Activated naive CD8-positive, alpha-beta T cell treated with anti-CD3 and anti-CD28 coated beads for 36 hours (primary cell): Measurements from ENCODE around the gene LTB4R. TPM values are rescaled to one million over a fixed set of nuclear protein-coding genes. Genes with fewer than 3 reads are reported as not detected.

ENCODE experiments used
- DNase-seq: peaks from one replicate; pipeline ENCODE4 v3.0.0; 2021
- H3K27ac Mint-ChIP-seq: one replicate; pipeline ENCODE4 v1.8.0; 2022; ENCODE audit warnings: mild to moderate bottlenecking, moderate library complexity, mixed read lengths
- H3K27me3 Mint-ChIP-seq: one replicate; pipeline ENCODE4 v1.8.0; 2022; ENCODE audit warnings: mild to moderate bottlenecking, mixed read lengths
- H3K36me3 Mint-ChIP-seq: one replicate; pipeline ENCODE4 v1.8.0; 2021; ENCODE audit warnings: mild to moderate bottlenecking, mixed read lengths
- H3K4me1 Mint-ChIP-seq: one replicate; pipeline ENCODE4 v1.8.0; 2021; ENCODE audit warnings: mixed read lengths
- H3K4me3 Mint-ChIP-seq: one replicate; pipeline ENCODE4 v1.8.0; 2022; ENCODE audit warnings: mild to moderate bottlenecking, moderate library complexity, mixed read lengths
- H3K9me3 Mint-ChIP-seq: one replicate; pipeline ENCODE4 v1.8.0; 2022; ENCODE audit warnings: mixed read lengths
- total RNA-seq, 2 experiments: library from RNA; stranded (reverse); gene quantifications; one replicate each; pipeline ENCODE4 v1.2.3, GENCODE V29; 2021

Gene LTB4R
- total RNA-seq, 2 experiments from 2014 or later, result 9.3 to 10.3 TPM

DNA sequence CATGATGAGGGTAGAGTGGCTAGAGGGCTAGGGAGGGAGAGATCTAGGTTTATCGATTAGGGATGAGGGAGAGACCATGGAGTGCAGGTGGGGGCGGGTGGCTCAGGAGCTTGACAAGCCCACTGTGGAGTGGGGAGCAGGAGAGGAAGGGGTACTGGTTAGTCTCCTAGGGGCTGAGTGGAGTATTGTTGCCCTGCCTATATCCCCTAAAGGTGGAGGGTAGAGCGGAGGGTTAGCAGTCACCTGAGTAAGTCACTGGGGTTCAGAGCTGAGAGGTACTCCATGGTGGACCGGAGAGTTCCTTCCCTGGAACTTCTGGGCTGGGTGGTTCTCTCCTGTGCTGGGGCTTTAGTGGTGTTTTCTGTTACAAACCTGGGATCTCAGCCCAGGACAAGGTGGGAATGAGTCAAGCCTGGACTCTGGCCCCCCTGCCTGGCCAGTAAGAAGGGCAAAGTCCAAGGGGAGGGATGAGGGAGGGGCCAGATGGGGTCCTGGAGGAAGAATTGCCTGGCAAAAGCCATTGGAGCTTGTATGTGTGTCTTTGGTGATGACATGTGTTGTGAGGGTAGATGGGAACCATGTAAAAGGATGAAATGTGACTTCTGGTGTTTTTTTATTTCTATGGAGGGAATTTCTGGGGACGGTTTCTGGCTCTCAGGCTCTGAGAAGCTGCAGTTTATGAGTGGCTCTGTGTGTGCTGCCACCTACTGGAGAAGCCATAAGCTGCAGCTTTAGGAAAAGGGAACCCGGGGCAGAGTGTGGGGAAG, 3.5 kb upstream of the LTB4R start, which contains the start of gene CIDEB:
Gene CIDEB, minus strand, starts transcription at position 403 of the 767 bp plus-strand sequence. Its CDS starts 119 bp downstream, at position 284.
- peak; percentile 46 for DNase-seq
- peaks cover 37% of the 10 kb centered on the region for H3K36me3 Mint-ChIP-seq
- no peaks in the 10 kb centered on the region for H3K9me3 Mint-ChIP-seq
- H3K27me3 Mint-ChIP-seq, result no peaks in the 10 kb centered on the region
- H3K4me3 Mint-ChIP-seq, result no peak within 1 kb of the TSS
- peaks cover 38% of the 10 kb centered on the region for H3K4me1 Mint-ChIP-seq
- peak within 1 kb of the TSS; percentile 47 for H3K27ac Mint-ChIP-seq

DNA sequence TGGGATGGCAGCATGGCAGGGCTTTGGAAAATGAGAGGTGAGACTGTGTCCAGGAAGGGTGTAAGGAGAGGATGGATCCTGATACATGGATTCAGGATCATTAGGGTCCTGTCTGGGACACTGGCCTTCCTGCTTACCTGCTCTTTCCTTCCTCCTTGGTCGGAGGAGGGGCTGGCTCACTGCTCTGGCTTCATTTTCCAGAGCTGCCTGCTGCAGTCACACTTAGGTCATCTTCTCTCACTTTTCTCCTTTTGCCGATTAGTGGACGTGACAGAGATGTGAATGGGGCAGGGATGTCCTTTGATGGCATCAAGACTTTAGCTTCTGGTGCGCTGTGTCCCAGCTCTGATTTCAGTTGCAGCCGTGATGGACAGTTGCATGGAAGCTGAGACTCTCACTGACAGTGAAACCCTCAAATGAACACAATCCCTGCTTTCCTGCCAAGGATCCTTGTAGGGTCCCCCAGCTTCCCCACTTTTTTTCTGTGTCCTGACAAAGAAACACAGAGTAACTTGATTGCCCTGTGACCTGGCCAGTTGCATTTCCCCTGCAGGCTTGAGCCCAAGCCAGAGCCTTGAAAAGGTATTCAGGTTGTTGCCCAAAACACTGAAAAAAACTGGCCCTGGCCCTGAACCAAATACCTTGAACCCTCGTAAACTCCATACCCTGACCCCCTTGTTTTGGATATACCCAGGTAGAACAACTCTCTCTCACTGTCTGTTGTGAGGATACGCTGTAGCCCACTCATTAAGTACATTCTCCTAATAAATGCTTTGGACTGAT, 2.8 kb upstream of the LTB4R start:
- Mint-ChIP-seq H3K9me3 (no peaks in the 10 kb centered on the region), H3K27ac (no peak overlapping the region), H3K36me3 (peaks cover 37% of the 10 kb centered on the region)

DNA sequence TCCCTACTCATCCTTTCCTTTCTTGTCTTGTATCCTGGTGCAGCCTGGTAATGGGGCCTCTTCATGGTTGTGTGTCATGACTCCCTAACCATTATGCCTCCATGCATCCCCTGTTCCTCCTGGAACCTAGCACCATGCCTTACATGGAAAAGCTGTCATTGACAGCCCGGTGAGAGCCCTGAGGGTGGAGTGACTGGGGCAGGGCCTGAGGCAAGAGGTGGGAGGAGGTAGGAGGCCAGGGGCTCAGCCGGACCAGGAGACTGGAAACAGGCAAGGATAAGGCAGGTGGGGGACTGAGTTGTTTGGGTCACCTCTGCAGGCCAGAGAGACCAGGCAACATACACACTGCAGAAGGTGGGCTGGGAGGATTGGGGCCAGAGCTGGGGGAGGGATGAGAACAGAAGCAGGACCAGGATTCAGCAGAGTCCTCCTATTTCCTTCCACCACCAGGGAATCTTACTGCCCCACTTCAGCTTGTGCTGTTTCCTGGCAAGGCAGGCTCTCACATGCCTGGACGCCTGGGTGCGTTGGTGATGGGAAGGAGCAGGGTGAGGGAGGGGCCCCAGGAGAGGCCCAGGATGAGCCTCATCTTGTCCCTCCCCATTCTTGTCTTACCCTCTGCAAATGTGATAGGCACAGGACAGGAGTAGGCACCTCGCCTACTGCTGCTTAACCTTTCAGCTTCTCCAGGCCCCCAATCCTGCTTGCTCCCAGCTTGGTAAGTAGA, 1.6 kb upstream of the LTB4R start, which contains the start of gene LTB4R2:
Gene LTB4R2, plus strand, starts transcription at position 603 of the 727 bp plus-strand sequence. CDS start 525 bp downstream, outside the sequence.
- no peak for DNase-seq
- Mint-ChIP-seq H3K4me3 (peak within 1 kb of the TSS; percentile 73), H3K9me3 (no peaks in the 10 kb centered on the region), H3K27ac (peak within 1 kb of the TSS; percentile 73), H3K27me3 (no peaks in the 10 kb centered on the region), H3K36me3 (peaks cover 42% of the 10 kb centered on the region), H3K4me1 (peaks cover 57% of the 10 kb centered on the region)

More for the DNA sequence above, 2.8 kb upstream of the LTB4R start:
- H3K4me1 Mint-ChIP-seq, result peaks cover 45% of the 10 kb centered on the region
- no peak overlapping the region for H3K4me3 Mint-ChIP-seq
- no peak for DNase-seq
- no peaks in the 10 kb centered on the region for H3K27me3 Mint-ChIP-seq

DNA sequence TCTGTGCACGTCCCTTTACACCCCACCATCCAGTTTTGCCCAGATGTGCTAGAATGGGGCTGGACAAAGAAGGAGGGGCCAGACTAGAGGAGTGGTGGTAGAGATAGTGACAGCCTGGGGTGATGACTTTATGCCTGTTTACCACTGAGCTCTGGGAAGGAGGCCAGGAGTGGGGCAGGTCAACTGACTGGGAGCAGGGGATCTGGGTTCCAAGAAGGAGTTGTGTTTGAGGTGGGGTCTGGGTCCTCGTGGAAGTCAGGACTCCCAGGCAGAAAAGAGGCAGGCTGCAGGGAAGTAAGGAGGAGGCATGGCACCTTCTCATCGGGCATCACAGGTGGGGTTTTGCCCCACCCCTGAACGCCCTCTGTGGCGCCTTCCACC, 1.0 kb upstream of the LTB4R start:
- DNase-seq, result no peak
- peaks cover 59% of the 10 kb centered on the region for H3K4me1 Mint-ChIP-seq
- peaks cover 42% of the 10 kb centered on the region for H3K36me3 Mint-ChIP-seq
- peak overlapping the region; percentile 73 for H3K4me3 Mint-ChIP-seq
- H3K27me3 Mint-ChIP-seq, result no peaks in the 10 kb centered on the region
- peak overlapping the region; percentile 73 for H3K27ac Mint-ChIP-seq
- H3K9me3 Mint-ChIP-seq, result no peaks in the 10 kb centered on the region

DNA sequence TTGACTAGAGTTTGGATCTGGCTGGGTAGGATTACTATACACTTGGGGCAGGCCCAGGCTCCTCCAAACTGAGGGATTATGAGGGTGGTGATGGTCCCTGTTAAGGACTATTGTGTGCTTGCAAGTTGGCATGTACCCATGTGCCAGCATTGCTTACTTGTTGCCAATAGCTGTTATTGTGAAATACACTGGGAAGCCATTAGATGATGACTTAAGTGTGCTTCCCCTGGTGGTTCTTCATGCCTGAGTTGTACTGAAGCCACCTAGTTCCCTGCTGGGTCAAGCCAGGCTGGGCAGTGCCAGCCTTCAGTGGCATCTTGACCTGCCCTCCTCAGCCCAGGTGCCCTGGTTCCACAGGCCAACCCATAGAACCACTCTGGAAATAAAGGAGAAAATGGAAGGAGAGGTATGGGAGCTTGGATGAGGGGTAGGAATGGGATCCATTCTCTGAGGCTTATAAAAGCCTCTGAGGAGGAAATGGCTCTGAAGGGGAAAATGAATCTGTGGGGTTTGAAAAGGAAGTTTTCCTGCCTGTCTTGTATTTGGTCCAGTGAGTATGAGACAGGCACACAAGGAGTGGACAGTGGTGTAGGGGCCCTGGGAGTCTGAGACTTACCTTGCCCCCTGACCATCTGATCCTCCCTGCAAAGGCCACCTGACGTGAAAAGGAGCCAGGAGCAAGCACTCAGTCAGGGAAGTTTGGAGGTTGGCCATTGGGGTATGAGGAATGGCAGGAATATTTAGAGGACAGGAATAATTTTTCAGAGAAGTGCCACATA, 724 bp downstream of the LTB4R start:
- no peaks in the 10 kb centered on the region for H3K9me3 Mint-ChIP-seq
- H3K4me1 Mint-ChIP-seq, result peaks cover 62% of the 10 kb centered on the region
- peak overlapping the region; percentile 70 for H3K27ac Mint-ChIP-seq
- DNase-seq, result no peak
- H3K27me3 Mint-ChIP-seq, result no peaks in the 10 kb centered on the region
- peak overlapping the region; percentile 69 for H3K4me3 Mint-ChIP-seq
- H3K36me3 Mint-ChIP-seq, result peaks cover 40% of the 10 kb centered on the region

DNA sequence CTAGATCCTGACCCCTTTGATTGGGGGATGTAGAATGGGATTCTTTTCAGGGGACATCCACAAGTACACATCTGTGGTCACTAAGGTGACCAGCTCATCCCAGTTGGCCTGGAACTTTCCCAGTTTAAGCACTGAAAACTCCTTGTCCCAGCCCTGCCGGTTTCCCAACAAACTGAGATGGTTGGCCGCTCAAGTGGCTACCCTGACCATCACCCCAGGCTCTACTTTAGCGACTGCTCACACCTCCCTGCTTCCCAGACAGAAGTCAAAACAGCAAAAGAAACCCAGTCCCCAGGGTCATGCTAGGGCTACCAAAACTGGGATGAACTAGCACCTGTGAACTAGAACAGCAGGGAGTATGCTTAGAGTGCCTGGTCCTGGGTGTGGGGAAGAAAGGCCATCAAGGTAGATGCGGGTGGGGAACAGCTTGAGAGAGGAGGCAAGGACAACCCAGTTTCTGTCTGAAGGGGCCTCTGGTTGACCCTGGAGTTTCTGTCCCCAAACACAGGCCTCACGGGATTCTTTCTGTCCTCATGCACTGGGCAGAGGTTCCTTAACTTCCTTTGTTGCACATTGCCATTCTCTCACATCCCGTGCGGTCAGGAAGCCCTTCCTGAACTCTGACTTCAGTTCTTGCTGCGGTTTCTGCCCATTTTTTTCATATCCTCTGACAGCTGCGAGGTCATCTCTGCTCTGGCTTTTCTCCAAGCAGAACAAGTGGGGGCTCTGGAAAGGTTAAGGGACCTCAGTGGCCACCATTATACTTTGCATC, 1.6 kb downstream of the LTB4R start:
- Mint-ChIP-seq H3K27me3 (no peaks in the 10 kb centered on the region), H3K4me1 (peaks cover 63% of the 10 kb centered on the region), H3K36me3 (peaks cover 36% of the 10 kb centered on the region), H3K9me3 (no peaks in the 10 kb centered on the region), H3K4me3 (peak overlapping the region; percentile 32), H3K27ac (peak overlapping the region; percentile 1)
- peak; percentile 28 for DNase-seq

DNA sequence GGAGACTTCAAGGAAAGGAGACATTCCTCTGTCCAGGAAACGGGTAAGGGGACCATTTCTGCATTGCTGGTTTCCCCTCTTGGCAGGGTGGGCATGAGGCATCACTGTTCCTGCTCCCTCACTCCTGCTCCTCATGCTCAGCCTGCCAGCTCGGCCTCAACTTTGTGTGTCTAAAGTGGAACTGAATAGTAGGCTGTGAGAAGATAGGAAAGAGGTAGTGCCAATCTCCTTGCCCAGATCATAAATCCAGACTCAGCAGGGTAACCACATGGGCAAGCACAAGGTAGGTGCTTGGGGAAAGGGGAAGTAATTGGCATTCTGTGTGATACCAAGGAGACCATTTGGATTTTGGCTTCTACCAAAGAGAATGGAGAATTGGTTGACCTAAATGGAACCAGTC, 2.6 kb downstream of the LTB4R start:
- H3K27ac Mint-ChIP-seq, result no peak overlapping the region
- no peak overlapping the region for H3K4me3 Mint-ChIP-seq

DNA sequence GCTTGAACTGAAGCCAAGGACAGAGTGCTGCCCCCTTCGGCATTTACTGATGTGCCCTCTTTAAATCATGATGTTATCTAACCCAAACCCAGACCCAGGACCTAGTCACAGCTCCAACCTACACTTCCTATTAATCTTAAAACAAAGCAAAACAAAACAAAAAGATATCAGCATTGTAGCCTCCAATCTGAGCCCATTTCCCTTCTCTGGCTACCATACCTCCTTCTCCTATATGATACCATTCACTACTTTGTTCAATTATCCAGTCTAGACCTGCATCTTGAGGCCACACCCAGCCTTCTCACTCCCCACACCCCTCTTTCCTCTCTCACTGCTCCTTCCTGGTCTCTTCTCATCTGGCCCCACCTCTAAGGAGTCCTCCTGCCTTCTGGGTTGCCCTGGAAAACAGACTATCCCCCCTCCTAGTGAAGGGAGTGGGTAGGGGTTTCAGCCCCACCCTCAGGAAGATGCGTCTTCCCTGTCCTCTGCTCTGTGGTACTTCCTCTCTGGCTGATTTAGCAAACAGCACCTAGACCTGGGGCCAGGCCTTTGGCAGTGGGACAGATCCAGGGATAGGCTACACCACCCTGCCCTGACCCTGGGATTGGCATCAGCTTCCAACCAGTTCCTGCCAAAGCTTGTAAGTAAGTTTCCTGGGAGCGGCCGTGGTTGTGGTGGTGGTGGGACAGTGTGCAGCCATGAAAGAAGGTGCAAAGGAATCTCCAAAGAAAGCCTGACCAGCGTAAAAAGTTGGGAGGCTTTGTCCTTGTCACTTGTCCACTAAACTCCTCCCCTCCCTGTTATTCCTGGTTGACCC, 3.3 kb downstream of the LTB4R start:
- H3K4me1 Mint-ChIP-seq, result peaks cover 51% of the 10 kb centered on the region
- no peak overlapping the region for H3K4me3 Mint-ChIP-seq
- DNase-seq, result no peak
- peaks cover 23% of the 10 kb centered on the region for H3K36me3 Mint-ChIP-seq
- H3K9me3 Mint-ChIP-seq, result no peaks in the 10 kb centered on the region
- H3K27me3 Mint-ChIP-seq, result no peaks in the 10 kb centered on the region
- H3K27ac Mint-ChIP-seq, result no peak overlapping the region

More for the DNA sequence above, 2.6 kb downstream of the LTB4R start:
- Mint-ChIP-seq H3K4me1 (peaks cover 55% of the 10 kb centered on the region), H3K9me3 (no peaks in the 10 kb centered on the region), H3K27me3 (no peaks in the 10 kb centered on the region), H3K36me3 (peaks cover 30% of the 10 kb centered on the region)
- DNase-seq, result no peak

DNA sequence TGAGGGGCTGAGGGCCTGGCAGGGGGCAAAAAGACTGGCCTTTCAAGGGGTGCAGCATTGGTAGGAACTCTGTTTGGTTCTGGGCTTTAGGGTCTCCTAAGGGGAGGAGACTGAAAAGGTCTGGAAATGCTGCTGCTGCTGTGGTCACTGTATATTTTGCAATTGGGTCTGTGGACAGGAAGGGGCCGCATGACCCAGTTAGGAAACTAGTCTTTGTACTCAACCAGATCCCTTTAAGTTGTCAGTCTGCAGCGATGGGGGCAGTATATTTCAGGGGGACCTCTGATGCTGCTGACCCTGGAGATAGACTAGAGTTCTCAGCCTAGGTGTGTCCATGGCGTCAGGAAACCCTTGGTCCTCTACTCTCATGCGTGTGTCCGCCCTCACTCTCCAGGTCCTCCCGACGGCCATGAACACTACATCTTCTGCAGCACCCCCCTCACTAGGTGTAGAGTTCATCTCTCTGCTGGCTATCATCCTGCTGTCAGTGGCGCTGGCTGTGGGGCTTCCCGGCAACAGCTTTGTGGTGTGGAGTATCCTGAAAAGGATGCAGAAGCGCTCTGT, 4.0 kb downstream of the LTB4R start:
- H3K27ac Mint-ChIP-seq, result no peak overlapping the region
- no peak for DNase-seq
- no peaks in the 10 kb centered on the region for H3K27me3 Mint-ChIP-seq

DNA sequence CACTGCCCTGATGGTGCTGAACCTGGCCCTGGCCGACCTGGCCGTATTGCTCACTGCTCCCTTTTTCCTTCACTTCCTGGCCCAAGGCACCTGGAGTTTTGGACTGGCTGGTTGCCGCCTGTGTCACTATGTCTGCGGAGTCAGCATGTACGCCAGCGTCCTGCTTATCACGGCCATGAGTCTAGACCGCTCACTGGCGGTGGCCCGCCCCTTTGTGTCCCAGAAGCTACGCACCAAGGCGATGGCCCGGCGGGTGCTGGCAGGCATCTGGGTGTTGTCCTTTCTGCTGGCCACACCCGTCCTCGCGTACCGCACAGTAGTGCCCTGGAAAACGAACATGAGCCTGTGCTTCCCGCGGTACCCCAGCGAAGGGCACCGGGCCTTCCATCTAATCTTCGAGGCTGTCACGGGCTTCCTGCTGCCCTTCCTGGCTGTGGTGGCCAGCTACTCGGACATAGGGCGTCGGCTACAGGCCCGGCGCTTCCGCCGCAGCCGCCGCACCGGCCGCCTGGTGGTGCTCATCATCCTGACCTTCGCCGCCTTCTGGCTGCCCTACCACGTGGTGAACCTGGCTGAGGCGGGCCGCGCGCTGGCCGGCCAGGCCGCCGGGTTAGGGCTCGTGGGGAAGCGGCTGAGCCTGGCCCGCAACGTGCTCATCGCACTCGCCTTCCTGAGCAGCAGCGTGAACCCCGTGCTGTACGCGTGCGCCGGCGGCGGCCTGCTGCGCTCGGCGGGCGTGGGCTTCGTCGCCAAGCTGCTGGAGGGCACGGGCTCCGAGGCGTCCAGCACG, 4.7 kb downstream of the LTB4R start:
- Mint-ChIP-seq H3K27me3 (no peaks in the 10 kb centered on the region), H3K4me1 (peaks cover 46% of the 10 kb centered on the region), H3K27ac (no peak overlapping the region), H3K4me3 (no peak overlapping the region), H3K9me3 (no peaks in the 10 kb centered on the region), H3K36me3 (peaks cover 18% of the 10 kb centered on the region)
- no peak for DNase-seq

More for the DNA sequence above, 4.0 kb downstream of the LTB4R start:
- Mint-ChIP-seq H3K4me1 (peaks cover 48% of the 10 kb centered on the region), H3K9me3 (no peaks in the 10 kb centered on the region), H3K36me3 (peaks cover 18% of the 10 kb centered on the region), H3K4me3 (no peak overlapping the region)

DNA sequence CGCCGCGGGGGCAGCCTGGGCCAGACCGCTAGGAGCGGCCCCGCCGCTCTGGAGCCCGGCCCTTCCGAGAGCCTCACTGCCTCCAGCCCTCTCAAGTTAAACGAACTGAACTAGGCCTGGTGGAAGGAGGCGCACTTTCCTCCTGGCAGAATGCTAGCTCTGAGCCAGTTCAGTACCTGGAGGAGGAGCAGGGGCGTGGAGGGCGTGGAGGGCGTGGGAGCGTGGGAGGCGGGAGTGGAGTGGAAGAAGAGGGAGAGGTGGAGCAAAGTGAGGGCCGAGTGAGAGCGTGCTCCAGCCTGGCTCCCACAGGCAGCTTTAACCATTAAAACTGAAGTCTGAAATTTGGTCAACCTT, 5.3 kb downstream of the LTB4R start:
- Mint-ChIP-seq H3K4me1 (peaks cover 44% of the 10 kb centered on the region), H3K36me3 (peaks cover 18% of the 10 kb centered on the region), H3K27ac (no peak overlapping the region), H3K27me3 (no peaks in the 10 kb centered on the region), H3K9me3 (no peaks in the 10 kb centered on the region), H3K4me3 (no peak overlapping the region)
- no peak for DNase-seq

DNA sequence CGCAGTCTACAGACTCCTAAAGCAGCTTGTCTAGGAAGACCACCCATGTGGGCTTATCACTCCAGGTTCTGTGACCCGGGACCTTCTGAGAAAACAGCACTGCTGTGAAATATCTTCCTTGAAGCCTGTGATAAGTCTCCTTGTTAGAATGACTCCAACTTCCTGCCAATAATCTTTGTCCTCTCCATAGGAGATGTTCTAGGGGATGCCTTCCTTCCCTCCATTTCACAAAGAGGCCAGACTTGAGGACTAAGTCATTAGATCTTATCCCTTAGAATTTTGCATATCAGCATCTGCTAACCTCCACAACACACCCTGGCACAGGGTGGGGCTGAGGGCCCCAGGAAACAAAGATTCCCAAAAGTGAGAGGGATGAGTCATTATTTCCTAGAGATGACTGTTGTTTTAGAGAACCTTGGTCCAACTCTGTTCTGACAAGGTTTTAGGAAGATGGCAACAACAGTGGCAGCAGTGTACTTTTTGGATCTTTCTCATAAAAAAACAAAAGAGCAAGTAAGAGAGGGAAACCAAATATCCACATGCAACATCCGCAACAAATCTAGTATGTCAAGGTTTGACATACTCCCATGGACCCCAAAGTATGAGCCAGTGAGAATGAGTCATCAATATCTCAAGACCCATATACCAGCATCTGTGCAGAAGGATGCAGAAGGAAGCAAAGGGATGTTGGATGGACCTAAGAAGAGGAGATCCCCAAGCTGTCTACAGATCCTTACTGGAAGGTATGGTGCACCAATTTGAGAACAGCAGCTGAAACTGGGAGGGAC, 6.0 kb downstream of the LTB4R start:
- H3K4me1 Mint-ChIP-seq, result peaks cover 36% of the 10 kb centered on the region

More for the DNA sequence above, 6.0 kb downstream of the LTB4R start:
- no peak overlapping the region for H3K27ac Mint-ChIP-seq
- H3K27me3 Mint-ChIP-seq, result no peaks in the 10 kb centered on the region
- no peaks in the 10 kb centered on the region for H3K9me3 Mint-ChIP-seq
- H3K4me3 Mint-ChIP-seq, result no peak overlapping the region
- DNase-seq, result no peak
- H3K36me3 Mint-ChIP-seq, result peaks cover 16% of the 10 kb centered on the region
